ENCODE results near the gene PPP6R1.
"Not testable (repeated sequence)": the region's sequence is repeated elsewhere in the genome, so short reads cannot be mapped to it uniquely, and the experiment has no call there.

PPP6R1 gene

GRCh38 chr19:55224679-55225414, 34.0 kb downstream of the PPP6R1 start:
- DNase-seq (ENCODE audit: low spot score): not testable (repeated sequence)

- no peak for DNase-seq (ENCODE audit: low spot score)
Observed at GRCh38 chr19:55224038-55224665, 34.7 kb downstream of the PPP6R1 start.

GRCh38 chr19:55223291-55224037, 35.4 kb downstream of the PPP6R1 start:
- no peak for DNase-seq (ENCODE audit: low spot score)

GRCh38 chr19:55220525-55220924, 38.3 kb downstream of the PPP6R1 start:
- DNase-seq (ENCODE audit: low spot score): no peak

GRCh38 chr19:55216461-55217198, 42.2 kb downstream of the PPP6R1 start:
- DNase-seq (ENCODE audit: low spot score): peak; percentile 37

- no peak for DNase-seq (ENCODE audit: low spot score)
Observed at GRCh38 chr19:55213547-55213946, 45.3 kb downstream of the PPP6R1 start.

- DNase-seq (ENCODE audit: low spot score): peak; percentile 38
Observed at GRCh38 chr19:55212447-55212846, 46.4 kb downstream of the PPP6R1 start.

- no peak for DNase-seq (ENCODE audit: low spot score)
Observed at GRCh38 chr19:55209693-55210472, 48.9 kb downstream of the PPP6R1 start.

GRCh38 chr19:55208880-55209692, 49.7 kb downstream of the PPP6R1 start, which contains the start of gene PTPRH:
TSS of gene PTPRH (minus strand) at chr19:55209501. CDS start at chr19:55209433, 68 bp downstream.
- DNase-seq (ENCODE audit: low spot score): no peak

- peak; percentile 10 for DNase-seq (ENCODE audit: low spot score)
Observed at GRCh38 chr19:55206664-55207500, 51.9 kb downstream of the PPP6R1 start.

GRCh38 chr19:55202199-55202598, 56.6 kb downstream of the PPP6R1 start:
- DNase-seq (ENCODE audit: low spot score): not testable (repeated sequence)

GRCh38 chr19:55199620-55200204, 59.1 kb downstream of the PPP6R1 start:
- no peak for DNase-seq (ENCODE audit: low spot score)

- no peak for DNase-seq (ENCODE audit: low spot score)
Observed at GRCh38 chr19:55198651-55199050, 60.2 kb downstream of the PPP6R1 start.

GRCh38 chr19:55197528-55197927, 61.3 kb downstream of the PPP6R1 start:
- no peak for DNase-seq (ENCODE audit: low spot score)

GRCh38 chr19:55196803-55197202, 62.0 kb downstream of the PPP6R1 start:
- no peak for DNase-seq (ENCODE audit: low spot score)

- no peak for DNase-seq (ENCODE audit: low spot score)
Observed at GRCh38 chr19:55193481-55193880, 65.3 kb downstream of the PPP6R1 start.

GRCh38 chr19:55189403-55189835, 69.4 kb downstream of the PPP6R1 start:
- no peak for DNase-seq (ENCODE audit: low spot score)

- DNase-seq (ENCODE audit: low spot score): no peak
Observed at GRCh38 chr19:55188625-55189024, 70.2 kb downstream of the PPP6R1 start.

- no peak for DNase-seq (ENCODE audit: low spot score)
Observed at GRCh38 chr19:55186080-55186479, 72.7 kb downstream of the PPP6R1 start.

Measured in CD4-positive, alpha-beta T cell treated with Interleukin-2 at 100 ng/mL for 4 hours (primary cell).